HepG2 (cell line): ENCODE data around the gene KCNJ6. TPM values are rescaled to one million over a fixed set of nuclear protein-coding genes. Genes with fewer than 3 reads are reported as not detected.

Experiments used
- EHMT2 ChIP-seq: fragments of 200-600 bp; sonication (generic); IDR thresholded peaks from 2 replicates; pipeline ENCODE4 v1.7.0; 2017; ENCODE audit warnings: antibody characterized with exemption, low read depth, low read length, borderline replicate concordance
- FOXK1 ChIP-seq: sonication (generic); formaldehyde crosslinking; IDR thresholded peaks from 2 replicates; pipeline ENCODE4 v1.4.0; 2020; ENCODE audit warnings: low read depth, missing genetic modification reagents, borderline replicate concordance
- HNF4G ChIP-seq, 2 experiments: sonication (generic) in 1 of 2; formaldehyde crosslinking in 1 of 2; IDR thresholded peaks; 2 replicates each; pipeline versions ENCODE4 v1.4.0 to v1.6.1; 2011 to 2020; ENCODE audit warnings: borderline replicate concordance in 2 of 2, low read depth in 2 of 2, mild to moderate bottlenecking in 2 of 2, low read length in 1 of 2, missing genetic modification reagents in 1 of 2, moderate library complexity in 1 of 2
- JUNB ChIP-seq: sonication (generic); formaldehyde crosslinking; IDR thresholded peaks from 2 replicates; pipeline ENCODE4 v1.8.0; 2022; ENCODE audit warnings: missing genetic modification reagents, mild to moderate bottlenecking, borderline replicate concordance
- KAT7 ChIP-seq: IDR thresholded peaks from 2 replicates; pipeline ENCODE4 v1.6.1; 2018; ENCODE audit warnings: borderline replicate concordance, missing compliant biosample characterization
- MIXL1 ChIP-seq: IDR thresholded peaks from 2 replicates; pipeline ENCODE4 v1.6.1; 2016
- POGZ ChIP-seq: sonication (generic); formaldehyde crosslinking; IDR thresholded peaks from 2 replicates; pipeline ENCODE4 v1.4.0; 2020; ENCODE audit warnings: mild to moderate bottlenecking, missing genetic modification reagents
- POLR2A ChIP-seq, 2 experiments: IDR thresholded peaks; 2 replicates each; pipeline ENCODE4 v1.6.1; 2011; ENCODE audit warnings: low read depth in 2 of 2, low read length in 2 of 2, mild to moderate bottlenecking in 1 of 2, moderate library complexity in 1 of 2; ENCODE audit not compliant: insufficient read depth in 1 of 2
- POLR2AphosphoS5 ChIP-seq: IDR thresholded peaks from 2 replicates; pipeline ENCODE4 v1.6.1; 2012; ENCODE audit warnings: low read depth, low read length
- RBFOX2 ChIP-seq: fragments of 200-400 bp; formaldehyde crosslinking; IDR thresholded peaks from 2 replicates; pipeline ENCODE4 v1.6.1; 2017; ENCODE audit warnings: low read depth, mild to moderate bottlenecking, low read length
- SP140L ChIP-seq: sonication (generic); formaldehyde crosslinking; IDR thresholded peaks from 2 replicates; pipeline ENCODE4 v1.4.0; 2020; ENCODE audit warnings: missing genetic modification reagents, borderline replicate concordance
- TARDBP ChIP-seq: sonication (generic); formaldehyde crosslinking; IDR thresholded peaks from 2 replicates; pipeline ENCODE4 v1.8.0; 2022; ENCODE audit warnings: mild to moderate bottlenecking, missing genetic modification reagents
- THAP11 ChIP-seq: IDR thresholded peaks from 2 replicates; pipeline ENCODE4 v1.6.1; 2016; ENCODE audit warnings: missing biosample characterization, missing genetic modification reagents
- ZBTB40 ChIP-seq, 2 experiments: fragments of 450-650 bp in 1 of 2; sonication (generic) in 1 of 2; formaldehyde crosslinking in 1 of 2; IDR thresholded peaks; 2 replicates each; pipeline versions ENCODE4 v1.6.1 to v1.8.0; 2016 to 2022; ENCODE audit warnings: antibody characterized with exemption in 1 of 2, mild to moderate bottlenecking in 1 of 2, missing genetic modification reagents in 1 of 2
- ZMAT3 ChIP-seq: sonication (generic); formaldehyde crosslinking; conservative IDR thresholded peaks from 2 replicates; pipeline ENCODE4 v1.7.0; 2021; ENCODE audit warnings: missing genetic modification reagents
- ZNF280D ChIP-seq: sonication (generic); formaldehyde crosslinking; IDR thresholded peaks from 2 replicates; pipeline ENCODE4 v1.5.1; 2020; ENCODE audit warnings: mild to moderate bottlenecking, missing genetic modification reagents
- polyA plus RNA-seq, 8 experiments: library from polyadenylated mRNA; depleted of rRNA in 3 of 8; stranded (reverse) in 7 of 8; unstranded in 1 of 8; fragments of >200 nt; fragmentation: Illumina TruSeq in 4 of 8; extraction: Trizol in 4 of 8; gene quantifications; 2 replicates each; pipeline versions ENCODE4 v1.2.1 to v1.2.3, GENCODE V29; 2011 to 2016; ENCODE audit warnings: low read depth in 4 of 8, missing spikeins in 1 of 8, mixed read lengths in 1 of 8; ENCODE audit not compliant: insufficient read depth in 1 of 8
- total RNA-seq, 5 experiments: library from RNA; depleted of rRNA; stranded (reverse); fragments of >200 nt; fragmentation: Illumina TruSeq; extraction: Trizol; gene quantifications; 2 replicates each; pipeline ENCODE4 v1.2.3, GENCODE V29; 2016; ENCODE audit warnings: low read depth in 1 of 5

KCNJ6 gene
- total and polyA plus RNA-seq, 2 of the 13 experiments (the other 11 are each of a cell fraction or from before 2014, with no cell fraction given), result not detected

- TF ChIP-seq ZNF280D (CRISPR knock-in tag) (0 out of 2 replicates have a peak, but pooled peaks have one; percentile 3), TARDBP (CRISPR knock-in tag) (peak; percentile 52; the same call in 1 of the 2 replicates), ZMAT3 (CRISPR knock-in tag) (no peak), FOXK1 (peak; percentile 59; the same call in 1 of the 2 replicates), JUNB (CRISPR knock-in tag) (no peak), RBFOX2 (peak; percentile 52; the same call in 1 of the 2 replicates), POLR2AphosphoS5 (peak; percentile 80), POGZ (CRISPR knock-in tag) (peak; percentile 31; the same call in 1 of the 2 replicates), MIXL1 (CRISPR knock-in tag) (no peak), THAP11 (CRISPR knock-in tag) (0 out of 2 replicates have a peak, but pooled peaks have one; percentile 31), KAT7 (peak; percentile 48; the same call in 1 of the 2 replicates), HNF4G (IDR thresholded peaks at IDR 0.05; ENCODE audit: borderline replicate concordance, low read depth, low read length) (peak; percentile 43; the same call in 1 of the 2 replicates), HNF4G (CRISPR knock-in tag; IDR thresholded peaks at IDR 0.05; ENCODE audit: borderline replicate concordance, low read depth) (no peak), POLR2A (IDR thresholded peaks at IDR 0.05; ENCODE audit: insufficient read depth in 1 of 2, low read depth in 2 of 2, low read length in 2 of 2) (peak; percentile 48 to 95; a peak in 3 of 4 replicates), EHMT2 (peak; percentile 55; the same call in 1 of the 2 replicates), SP140L (CRISPR knock-in tag) (no peak), ZBTB40 (IDR thresholded peaks at IDR 0.05) (no peak), ZBTB40 (CRISPR knock-in tag; IDR thresholded peaks at IDR 0.05) (no peak)
Measured at GRCh38 chr21:37565530-37566223, 350.6 kb downstream of the KCNJ6 start (continued).
